GM10266 (cell line): ENCODE results near the gene DOK7.

ENCODE experiments used
- DNase-seq: peaks from one replicate; pipeline ENCODE4 v3.0.0; 2012; ENCODE audit errors: extremely low spot score
- TF ChIP-seq, protein P1 (sequence below): IDR thresholded peaks from 2 replicates; pipeline ENCODE4 v1.5.1; 2012; ENCODE audit warnings: mild to moderate bottlenecking, low read depth; ENCODE audit not compliant: control insufficient read depth, insufficient read depth; ENCODE audit errors: missing control alignments

The DOK7 gene

DNA sequence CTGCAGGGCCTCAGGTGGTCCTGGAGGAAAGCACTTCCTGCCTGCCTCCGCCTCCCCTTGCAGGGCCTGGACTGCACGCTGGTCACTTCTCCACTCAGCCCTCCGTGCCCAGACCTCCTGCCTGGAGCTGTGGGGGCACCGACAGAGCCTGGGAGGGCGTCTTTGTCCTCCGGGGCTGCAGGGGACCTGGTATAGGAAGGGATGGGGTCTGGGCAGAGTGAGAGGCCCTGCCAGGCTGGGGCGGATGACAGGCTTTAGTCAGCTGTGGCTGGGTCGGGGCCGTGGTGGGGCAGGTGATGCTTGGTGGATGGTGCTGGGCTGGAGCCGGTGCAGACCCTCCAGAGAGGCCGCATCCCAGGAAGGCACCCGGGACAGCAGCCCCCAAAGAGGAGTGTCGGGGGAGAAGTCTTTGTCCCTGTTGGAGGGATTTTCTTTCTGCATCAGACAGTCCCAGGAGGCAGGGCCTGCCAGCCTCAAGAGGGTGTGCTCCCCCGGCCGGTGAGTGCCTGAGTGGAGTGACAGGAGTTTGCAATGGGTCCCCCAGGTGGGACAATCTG, 1.3 kb downstream of the DOK7 start:
- no peak for DNase-seq
- TF ChIP-seq, protein P1, sequence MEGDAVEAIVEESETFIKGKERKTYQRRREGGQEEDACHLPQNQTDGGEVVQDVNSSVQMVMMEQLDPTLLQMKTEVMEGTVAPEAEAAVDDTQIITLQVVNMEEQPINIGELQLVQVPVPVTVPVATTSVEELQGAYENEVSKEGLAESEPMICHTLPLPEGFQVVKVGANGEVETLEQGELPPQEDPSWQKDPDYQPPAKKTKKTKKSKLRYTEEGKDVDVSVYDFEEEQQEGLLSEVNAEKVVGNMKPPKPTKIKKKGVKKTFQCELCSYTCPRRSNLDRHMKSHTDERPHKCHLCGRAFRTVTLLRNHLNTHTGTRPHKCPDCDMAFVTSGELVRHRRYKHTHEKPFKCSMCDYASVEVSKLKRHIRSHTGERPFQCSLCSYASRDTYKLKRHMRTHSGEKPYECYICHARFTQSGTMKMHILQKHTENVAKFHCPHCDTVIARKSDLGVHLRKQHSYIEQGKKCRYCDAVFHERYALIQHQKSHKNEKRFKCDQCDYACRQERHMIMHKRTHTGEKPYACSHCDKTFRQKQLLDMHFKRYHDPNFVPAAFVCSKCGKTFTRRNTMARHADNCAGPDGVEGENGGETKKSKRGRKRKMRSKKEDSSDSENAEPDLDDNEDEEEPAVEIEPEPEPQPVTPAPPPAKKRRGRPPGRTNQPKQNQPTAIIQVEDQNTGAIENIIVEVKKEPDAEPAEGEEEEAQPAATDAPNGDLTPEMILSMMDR, result no peak

DNA sequence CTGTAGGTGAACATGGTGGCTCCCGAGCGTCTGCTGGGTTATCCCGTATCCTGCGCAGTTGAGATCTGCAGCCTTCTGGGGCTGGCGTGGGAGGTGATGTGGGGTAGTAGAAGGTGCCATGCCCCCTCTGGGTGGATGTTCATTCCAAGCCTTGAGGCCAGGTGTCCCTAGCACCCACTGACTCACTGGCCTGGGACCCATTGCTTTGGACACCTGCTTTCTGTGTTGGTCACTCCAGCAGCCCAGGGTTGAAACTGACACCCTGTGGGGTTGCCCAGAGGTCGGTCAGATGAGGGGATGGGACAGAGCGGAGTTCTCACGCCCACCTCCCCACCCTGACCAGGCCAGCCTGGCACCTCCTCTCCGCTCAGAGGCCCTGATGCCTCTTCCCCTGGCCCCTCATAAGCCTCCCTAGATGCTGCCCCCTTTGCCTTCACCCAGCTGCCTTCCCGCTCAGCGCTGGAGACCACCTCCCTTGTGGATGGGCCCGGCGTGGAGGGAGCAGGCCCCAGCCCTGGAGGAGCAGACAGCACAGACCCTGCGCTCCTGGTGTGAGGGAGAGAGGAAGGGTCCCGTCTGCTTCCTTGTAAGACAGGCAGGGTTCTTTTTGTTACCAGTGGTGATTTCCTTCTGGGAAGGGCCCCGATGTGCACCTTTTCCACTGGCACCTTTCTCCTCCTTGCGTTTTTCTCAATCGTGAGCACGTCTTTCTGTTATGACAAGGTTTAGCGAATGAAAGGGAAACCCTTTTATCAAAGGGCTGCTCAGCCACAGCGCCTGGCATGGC, 2.0 kb downstream of the DOK7 start:
- DNase-seq, result no peak
- TF ChIP-seq, protein P1, result no peak

DNA sequence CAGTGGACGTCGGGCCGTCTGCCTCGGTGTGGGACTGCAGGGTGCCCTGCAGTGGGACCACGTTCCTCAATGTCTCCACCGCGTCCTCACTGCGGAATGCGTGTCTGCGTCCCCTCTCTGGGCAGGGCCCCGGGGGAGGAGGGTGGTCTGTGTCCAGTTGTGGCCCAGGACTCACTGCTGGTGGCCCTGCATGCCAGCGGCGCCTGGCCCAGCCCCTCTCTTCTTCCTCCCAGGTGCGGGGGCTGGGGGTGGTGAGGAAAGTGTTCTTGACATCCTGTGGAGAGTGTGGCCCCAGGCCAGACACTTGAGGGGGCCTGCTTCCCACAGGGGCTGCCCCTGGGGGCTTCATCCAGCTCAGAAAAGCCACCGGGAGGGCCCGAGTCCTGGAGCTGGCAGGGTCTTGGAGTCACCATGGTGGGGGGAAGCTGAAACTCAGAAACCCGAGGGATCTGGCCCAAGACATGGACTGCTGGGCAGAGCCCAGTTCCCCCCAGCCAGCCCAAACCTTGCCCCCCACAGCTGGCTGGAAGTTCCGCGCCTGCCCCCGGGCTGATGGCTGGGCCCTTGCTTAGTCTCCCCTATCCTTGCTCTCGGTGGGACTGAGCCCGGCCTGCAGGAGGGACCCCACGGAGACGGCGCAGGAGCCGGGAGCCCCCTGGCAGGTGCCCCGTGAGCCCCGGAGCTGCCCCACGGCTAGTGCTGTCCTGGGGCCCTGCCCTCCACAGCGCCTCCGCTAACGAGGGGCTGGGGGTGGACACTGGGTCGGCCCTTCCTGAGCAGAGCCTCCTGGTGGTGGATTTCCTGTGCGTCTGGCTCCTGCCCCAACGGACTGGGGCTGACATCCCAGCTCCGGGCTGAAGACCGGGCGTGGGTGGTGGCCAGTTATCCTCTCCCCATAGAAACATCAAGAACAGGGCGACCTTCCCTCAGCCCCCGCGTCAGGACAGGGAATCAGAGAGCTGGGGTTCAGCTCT, 2.9 kb downstream of the DOK7 start:
- TF ChIP-seq, protein P1, result no peak
- no peak for DNase-seq

DNA sequence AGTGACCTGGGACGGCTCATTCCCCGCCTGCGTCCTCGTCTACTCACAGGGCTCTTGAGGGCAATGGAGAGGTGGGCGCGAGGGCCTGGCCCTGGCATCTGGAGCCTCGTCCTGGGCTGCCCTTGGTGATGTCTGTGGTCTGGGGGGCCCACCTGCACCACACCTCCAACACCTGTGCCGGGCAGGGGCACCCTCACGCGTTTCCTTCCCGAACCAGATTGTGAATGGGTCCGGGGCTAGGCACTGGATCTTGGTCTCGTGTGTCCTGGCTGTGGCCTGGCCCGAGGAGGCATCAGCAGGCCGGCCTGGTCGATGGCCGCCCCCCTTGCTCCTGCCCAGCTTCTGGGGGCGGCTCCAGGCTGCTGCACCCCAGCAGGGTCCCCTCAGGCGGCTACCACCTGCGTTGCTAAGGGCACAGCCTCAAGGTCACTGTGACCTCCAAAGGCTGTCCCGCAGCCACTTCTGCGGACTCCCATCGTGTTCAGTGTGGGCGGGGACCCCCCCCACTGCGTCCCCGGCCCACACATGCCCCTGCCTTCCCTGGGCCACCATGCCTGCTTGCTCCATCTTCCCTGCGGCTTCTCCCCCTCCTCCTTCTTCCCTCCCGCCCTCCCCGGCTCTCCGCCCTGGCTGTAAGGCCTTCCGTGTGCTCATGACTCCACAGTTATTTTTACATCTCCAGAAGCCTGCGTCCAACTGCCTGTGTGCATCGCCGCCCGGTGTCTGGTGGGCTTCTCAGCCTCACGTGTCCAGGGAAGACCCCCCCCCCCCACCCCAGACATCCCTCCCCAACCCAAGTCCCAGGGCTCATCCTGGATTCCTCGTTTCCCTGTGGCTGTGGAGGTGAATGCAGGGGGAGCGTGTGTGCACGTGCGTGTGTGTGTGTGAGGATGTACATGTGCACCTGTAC, 3.8 kb downstream of the DOK7 start:
- no peak for DNase-seq
- TF ChIP-seq, protein P1, result no peak

DNA sequence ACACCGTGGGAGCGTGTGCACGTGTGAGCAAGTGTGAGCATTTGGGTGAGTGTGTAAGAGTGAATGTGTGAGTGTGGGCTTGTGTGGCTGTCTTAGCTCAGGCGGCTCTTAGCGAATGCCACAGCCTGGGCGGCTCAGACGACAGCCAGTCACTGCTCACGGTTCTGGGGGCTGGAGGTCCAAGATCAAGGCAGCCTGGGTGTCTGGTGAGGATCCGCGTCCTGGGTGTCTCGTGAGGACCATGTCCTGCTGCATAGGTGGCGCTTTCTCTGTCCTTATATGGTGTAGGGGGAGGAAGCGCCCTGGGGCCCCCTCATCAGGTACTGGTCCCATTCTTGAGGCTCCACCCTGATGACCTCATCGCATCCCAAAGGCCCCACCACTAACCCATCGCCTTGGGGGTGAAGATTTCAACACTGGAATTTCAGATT, 4.5 kb downstream of the DOK7 start:
- TF ChIP-seq, protein P1, result no peak
- DNase-seq, result no peak

DNA sequence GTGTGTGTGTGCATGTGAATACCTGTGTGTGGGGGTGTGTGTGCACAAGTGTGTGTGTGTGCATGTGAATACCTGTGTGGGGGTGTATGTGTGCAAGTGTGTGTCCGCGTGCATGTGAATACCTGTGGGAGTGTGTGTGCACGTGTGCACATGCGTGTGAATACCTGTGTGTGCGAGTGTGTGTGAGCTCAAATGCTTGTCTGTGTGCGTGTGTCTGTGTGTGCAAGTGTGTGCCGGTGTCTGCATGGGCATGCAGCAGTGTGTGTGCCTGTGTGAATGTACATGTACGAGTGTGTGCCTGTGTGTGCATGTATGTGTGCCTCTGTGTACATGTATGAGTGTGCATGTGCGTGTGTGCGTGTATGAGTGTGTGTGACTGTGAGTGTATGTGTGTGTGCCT, 5.0 kb downstream of the DOK7 start:
- no peak for DNase-seq
- TF ChIP-seq, protein P1, result no peak
